H1 (cell line): ENCODE measurements around the gene VNN1. TPM values are rescaled to one million over a fixed set of nuclear protein-coding genes. Genes with fewer than 3 reads are reported as not detected.

ENCODE experiments used
- CREB1 ChIP-seq: IDR thresholded peaks from 2 replicates; pipeline ENCODE4 v1.6.1; 2012; ENCODE audit warnings: inconsistent platforms
- HDAC6 ChIP-seq: IDR thresholded peaks from one replicate; pipeline ENCODE4 v1.7.1; 2012; ENCODE audit warnings: low read depth, mild to moderate bottlenecking, inconsistent platforms, low read length, moderate library complexity
- KDM1A ChIP-seq: fragments of 200-600, 300-600 bp; sonication (generic); IDR thresholded peaks from 2 replicates; pipeline ENCODE4 v1.7.1; 2016; ENCODE audit warnings: mild to moderate bottlenecking, low read length, borderline replicate concordance
- SAP30 ChIP-seq: fragments of 300-600 bp; sonication (generic); IDR thresholded peaks from 2 replicates; pipeline ENCODE4 v1.7.1; 2012; ENCODE audit warnings: low read length, moderate library complexity, mild to moderate bottlenecking, inconsistent platforms; ENCODE audit not compliant: insufficient read depth, insufficient replicate concordance
- SP4 ChIP-seq: IDR thresholded peaks from 2 replicates; pipeline ENCODE4 v1.6.1; 2012; ENCODE audit warnings: low read length, inconsistent platforms
- polyA plus RNA-seq, 7 experiments: library from polyadenylated mRNA; depleted of rRNA in 3 of 7; stranded (reverse) in 5 of 7; unstranded in 2 of 7; fragments of >200 nt in 5 of 7; fragments of 200-250 nt in 2 of 7; gene quantifications; 1 replicate in 5 of 7; 2 replicates in 1 of 7; 4 replicates in 1 of 7; pipeline versions ENCODE4 v1.2.1 to v1.2.3, GENCODE V29; 2011 to 2013; ENCODE audit warnings: missing spikeins in 2 of 7, mixed read lengths in 2 of 7
- total RNA-seq: library from RNA; stranded (reverse); fragmentation: NEBNext Ultra II Directional; extraction: Animal tissue kit (Norgen Biotek cat#: 25700); gene quantifications from 2 replicates; pipeline ENCODE4 v1.2.1, GENCODE V29; 2021
- TF ChIP-seq, protein P1 (sequence below): IDR thresholded peaks from 2 replicates; pipeline ENCODE4 v1.6.1; 2011; ENCODE audit warnings: low read length, improper control_type of control experiment

Gene VNN1
- total and polyA plus RNA-seq, 2 of the 8 experiments (the other 6 are each of a cell fraction or from before 2014, with no cell fraction given) = not detected

DNA sequence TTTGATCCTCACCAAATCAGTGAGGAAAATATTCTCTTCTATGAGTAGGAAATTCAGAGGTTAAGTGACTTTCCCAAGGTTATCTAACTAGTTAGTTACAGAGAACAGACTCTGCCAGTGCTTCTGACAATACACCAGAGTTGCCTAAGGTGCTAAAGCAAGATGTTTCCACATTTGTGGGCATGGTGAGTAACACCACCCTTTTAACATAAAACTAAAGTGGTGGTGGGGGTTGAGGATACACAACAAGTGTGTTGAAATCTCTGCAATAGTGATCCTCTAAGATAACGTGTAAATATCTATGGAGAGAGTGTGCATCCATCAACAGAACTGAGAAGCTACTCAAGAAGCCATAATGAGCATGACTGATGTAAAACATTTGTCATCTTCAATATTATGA lies 32.2 kb upstream of the VNN1 start (continued):
- TF ChIP-seq, protein P1, sequence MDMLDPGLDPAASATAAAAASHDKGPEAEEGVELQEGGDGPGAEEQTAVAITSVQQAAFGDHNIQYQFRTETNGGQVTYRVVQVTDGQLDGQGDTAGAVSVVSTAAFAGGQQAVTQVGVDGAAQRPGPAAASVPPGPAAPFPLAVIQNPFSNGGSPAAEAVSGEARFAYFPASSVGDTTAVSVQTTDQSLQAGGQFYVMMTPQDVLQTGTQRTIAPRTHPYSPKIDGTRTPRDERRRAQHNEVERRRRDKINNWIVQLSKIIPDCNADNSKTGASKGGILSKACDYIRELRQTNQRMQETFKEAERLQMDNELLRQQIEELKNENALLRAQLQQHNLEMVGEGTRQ = no peak
- TF ChIP-seq HDAC6 (no peak), CREB1 (no peak), SAP30 (no peak), KDM1A (no peak), SP4 (no peak)
